ENCODE measurements around the gene FOXP1. TPM values are rescaled to one million over a fixed set of nuclear protein-coding genes. Genes with fewer than 3 reads are reported as not detected.

FOXP1 gene
- total and polyA plus RNA-seq, 12 donors, result 4.8 to 56.0 (median 43.8) TPM

DNA sequence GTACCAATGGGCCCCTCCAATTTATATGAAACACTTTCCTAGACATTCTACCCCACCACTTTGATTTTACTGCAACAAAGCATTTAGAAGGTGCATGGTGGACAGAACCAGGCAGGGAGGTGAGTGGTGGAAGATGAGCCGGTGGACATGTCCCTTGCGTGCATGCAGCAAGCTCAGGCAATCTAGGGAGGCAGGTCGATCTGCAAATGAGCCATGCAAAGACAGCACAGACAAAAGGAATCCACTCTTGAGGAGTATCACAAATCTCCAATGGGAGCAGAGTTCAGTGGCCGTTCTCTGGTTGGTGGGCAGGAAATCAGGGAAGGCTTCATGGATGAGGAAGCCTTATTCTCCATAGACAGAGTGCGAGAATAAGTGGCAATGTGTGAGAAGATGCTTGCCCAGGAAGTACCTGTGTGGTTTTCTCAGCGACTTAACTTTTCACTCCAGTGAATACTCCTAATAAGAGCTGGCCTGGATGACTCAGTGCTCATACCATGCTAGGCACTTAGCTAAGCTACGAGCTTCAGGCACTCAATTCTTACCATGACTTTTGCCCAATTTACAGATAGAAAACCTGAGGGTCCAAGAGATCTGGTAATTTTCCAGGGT, 152.5 kb downstream of the FOXP1 start:
- no peaks in the 10 kb centered on the region for H3K27me3 ChIP-seq
- H3K27ac ChIP-seq, result peak overlapping the region in 2 of 10 donors; percentile 18 to 66
- DNase-seq (no peak), ATAC-seq (no peak)
- TF ChIP-seq, protein P1, sequence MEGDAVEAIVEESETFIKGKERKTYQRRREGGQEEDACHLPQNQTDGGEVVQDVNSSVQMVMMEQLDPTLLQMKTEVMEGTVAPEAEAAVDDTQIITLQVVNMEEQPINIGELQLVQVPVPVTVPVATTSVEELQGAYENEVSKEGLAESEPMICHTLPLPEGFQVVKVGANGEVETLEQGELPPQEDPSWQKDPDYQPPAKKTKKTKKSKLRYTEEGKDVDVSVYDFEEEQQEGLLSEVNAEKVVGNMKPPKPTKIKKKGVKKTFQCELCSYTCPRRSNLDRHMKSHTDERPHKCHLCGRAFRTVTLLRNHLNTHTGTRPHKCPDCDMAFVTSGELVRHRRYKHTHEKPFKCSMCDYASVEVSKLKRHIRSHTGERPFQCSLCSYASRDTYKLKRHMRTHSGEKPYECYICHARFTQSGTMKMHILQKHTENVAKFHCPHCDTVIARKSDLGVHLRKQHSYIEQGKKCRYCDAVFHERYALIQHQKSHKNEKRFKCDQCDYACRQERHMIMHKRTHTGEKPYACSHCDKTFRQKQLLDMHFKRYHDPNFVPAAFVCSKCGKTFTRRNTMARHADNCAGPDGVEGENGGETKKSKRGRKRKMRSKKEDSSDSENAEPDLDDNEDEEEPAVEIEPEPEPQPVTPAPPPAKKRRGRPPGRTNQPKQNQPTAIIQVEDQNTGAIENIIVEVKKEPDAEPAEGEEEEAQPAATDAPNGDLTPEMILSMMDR (IDR thresholded peaks at IDR 0.05), result no peak
- peaks cover 10 to 65% (median 41%) of the 10 kb centered on the region in 9 donors for H3K4me1 ChIP-seq
- intact Hi-C loops (cut with DNase I), result no loop called here
- no peaks in the 10 kb centered on the region for H3K9me3 ChIP-seq
- no peaks in the 10 kb centered on the region for H3K36me3 ChIP-seq
- 94 to 96% methylated on average over 7 of the region's 7 CpGs for WGBS, 2 donors
- H3K4me3 ChIP-seq, result no peak overlapping the region

- TF ChIP-seq, protein P1 (IDR thresholded peaks at IDR 0.05), result no peak
- 70 to 88% methylated on average over 5 of the region's 5 CpGs for WGBS, 2 donors
- no peak overlapping the region for H3K4me3 ChIP-seq
- no peaks in the 10 kb centered on the region for H3K9me3 ChIP-seq
- H3K27ac ChIP-seq, result peak overlapping the region in 6 of 10 donors; percentile 11 to 66 (median 61)
- no peaks in the 10 kb centered on the region for H3K36me3 ChIP-seq
- H3K27me3 ChIP-seq, result no peaks in the 10 kb centered on the region
- intact Hi-C loops (cut with DNase I), result loop anchor here in 3 of 10 donors (10.0 kb wide), 1 partner anchor 155 kb away; the partner anchor contains the start of gene FOXP1 (in 3 of the 3)
- peaks cover 10 to 65% (median 41%) of the 10 kb centered on the region in 9 donors for H3K4me1 ChIP-seq
- DNase-seq (no peak), ATAC-seq (no peak)
Measured at GRCh38 chr3:71429597-71429988, 153.9 kb downstream of the FOXP1 start.

- H3K4me3 ChIP-seq, result peak overlapping the region in 6 of 10 donors; percentile 20 to 33 (median 24)
- no peaks in the 10 kb centered on the region for H3K27me3 ChIP-seq
- H3K9me3 ChIP-seq, result no peaks in the 10 kb centered on the region
- no peaks in the 10 kb centered on the region for H3K36me3 ChIP-seq
- ATAC-seq (peak; percentile 31 to 71 (median 63)), DNase-seq (peak; percentile 21 to 58)
- peak overlapping the region in 8 of 10 donors; percentile 11 to 66 (median 52) for H3K27ac ChIP-seq
- TF ChIP-seq, protein P1 (IDR thresholded peaks at IDR 0.05), result no peak
- 10 to 14% methylated on average over 17 of the region's 17 CpGs for WGBS, 2 donors
- intact Hi-C loops (cut with DNase I), result loop anchor here in 3 of 10 donors (10.0 kb wide), 1 partner anchor 156 kb away; the partner anchor contains the start of gene FOXP1 (in 3 of the 3)
- H3K4me1 ChIP-seq, result peaks cover 10 to 63% (median 41%) of the 10 kb centered on the region in 9 donors
Measured at GRCh38 chr3:71428841-71429596, 154.5 kb downstream of the FOXP1 start.

DNA sequence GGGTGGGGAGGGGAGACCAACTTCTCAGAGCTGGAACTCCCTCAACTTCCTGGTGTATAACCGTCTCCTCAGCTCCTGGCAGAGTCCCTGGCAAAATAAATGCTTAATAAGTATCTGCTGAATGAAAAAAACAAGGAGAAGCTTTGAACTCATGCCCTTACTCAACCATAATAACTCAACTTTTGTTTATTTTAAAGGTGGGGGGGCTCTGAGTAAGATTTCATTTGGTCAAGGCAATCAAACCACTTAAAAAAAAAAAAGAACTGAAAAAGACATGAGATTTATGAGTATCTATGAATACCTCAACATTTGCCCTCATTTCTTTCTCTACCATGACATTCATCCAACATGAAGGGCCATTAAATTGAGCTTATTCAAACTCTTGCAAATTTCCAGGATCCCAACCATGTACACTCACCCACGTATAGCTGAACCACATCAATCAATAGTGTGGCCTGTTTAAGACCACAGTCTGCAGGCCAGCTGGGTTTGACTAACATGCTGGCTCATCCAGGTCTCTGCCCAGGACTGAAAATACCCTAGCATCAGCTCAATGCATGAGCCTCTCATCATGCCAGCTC, 157.9 kb downstream of the FOXP1 start:
- peaks cover 13 to 65% (median 34%) of the 10 kb centered on the region in 9 donors for H3K4me1 ChIP-seq
- H3K36me3 ChIP-seq, result no peaks in the 10 kb centered on the region
- H3K27me3 ChIP-seq, result no peaks in the 10 kb centered on the region
- H3K4me3 ChIP-seq, result no peak overlapping the region
- H3K9me3 ChIP-seq, result no peaks in the 10 kb centered on the region
- ATAC-seq (no peak), DNase-seq (no peak)
- TF ChIP-seq, protein P1 (IDR thresholded peaks at IDR 0.05), result no peak
- H3K27ac ChIP-seq, result no peak overlapping the region
- 78 to 88% methylated on average over 2 of the region's 2 CpGs for WGBS, 2 donors
- intact Hi-C loops (cut with DNase I), result loop anchor here in 3 of 10 donors (10.0 kb wide), 1 partner anchor 159 kb away; the partner anchor contains the start of gene FOXP1 (in 3 of the 3)

Measured in heart right ventricle (tissue), 16 donors.